Embryonic facial prominence (tissue), 1 donor: ENCODE data around the gene OR3A3.

Experiments
- DNase-seq: peaks from one replicate; pipeline ENCODE4 v3.0.0-alpha.2; 2016; ENCODE audit errors: extremely low spot score

Gene OR3A3

DNA sequence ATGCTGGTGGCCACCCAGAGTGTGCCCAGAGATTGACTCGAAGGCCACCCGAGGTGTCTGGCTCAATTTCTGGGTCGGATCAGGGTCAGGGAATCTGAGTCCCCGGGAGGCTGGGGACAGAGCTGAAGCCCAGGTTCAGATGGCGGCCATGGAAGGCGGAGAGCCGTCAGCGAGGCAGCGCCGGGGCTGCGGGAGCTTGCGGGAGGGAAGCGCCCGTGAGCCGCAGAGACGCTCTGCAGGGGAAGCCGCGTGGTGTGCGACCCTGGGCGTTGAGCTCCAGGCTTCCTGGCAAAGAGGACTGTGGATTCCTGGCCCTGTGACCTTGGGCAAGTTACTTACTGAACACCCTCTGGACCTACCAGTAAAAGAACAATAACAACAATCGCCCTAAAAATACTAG lies 61.0 kb downstream of the OR3A3 start:
- DNase-seq: no peak
